ENCODE results near the gene CEP89.

Gene CEP89

GRCh38 chr19:32896516-32897214, 75.1 kb downstream of the CEP89 start:
- Histone ChIP-seq H3K4me1 (ENCODE audit: insufficient read depth, low read length) (no peaks in the 10 kb centered on the region), H3K36me3 (ENCODE audit: insufficient read depth, low read length) (peaks cover 50% of the 10 kb centered on the region), H3K27me3 (ENCODE audit: insufficient read depth, low read length, poor library complexity) (no peaks in the 10 kb centered on the region), H3K4me3 (ENCODE audit: low read depth in 1 of 2, low read length in 2 of 2) (no peak overlapping the region), H4K20me1 (ENCODE audit: insufficient read depth, low read length) (no peaks in the 10 kb centered on the region), H2AFZ (ENCODE audit: low read depth, low read length) (no peak overlapping the region), H3K79me2 (ENCODE audit: insufficient read depth, low read length) (no peaks in the 10 kb centered on the region), H3K4me2 (ENCODE audit: insufficient read depth, low read length) (no peak overlapping the region), H3K9me3 (ENCODE audit: insufficient read depth, low read length, severe bottlenecking) (peaks cover 17% of the 10 kb centered on the region), H3K9ac (ENCODE audit: low read depth, low read length) (no peak overlapping the region), H3K27ac (ENCODE audit: low read length) (no peak overlapping the region)
- no peak for ATAC-seq (ENCODE audit: insufficient read depth, low read depth)
- no peak for TF ChIP-seq CTCF (IDR thresholded peaks at IDR 0.05; ENCODE audit: borderline replicate concordance, extremely low read depth, low read length, poor library complexity, severe bottlenecking)
- no peak for TF ChIP-seq EZH2 (IDR thresholded peaks at IDR 0.05; ENCODE audit: borderline replicate concordance, low read depth, low read length, severe bottlenecking)
- no peak for DNase-seq

GRCh38 chr19:32895384-32895783, 76.4 kb downstream of the CEP89 start:
- Histone ChIP-seq H3K9me3 (ENCODE audit: insufficient read depth, low read length, severe bottlenecking) (peaks cover 22% of the 10 kb centered on the region), H3K4me2 (ENCODE audit: insufficient read depth, low read length) (no peak overlapping the region), H3K27me3 (ENCODE audit: insufficient read depth, low read length, poor library complexity) (no peaks in the 10 kb centered on the region), H3K4me1 (ENCODE audit: insufficient read depth, low read length) (no peaks in the 10 kb centered on the region), H2AFZ (ENCODE audit: low read depth, low read length) (no peak overlapping the region), H3K27ac (ENCODE audit: low read length) (no peak overlapping the region), H4K20me1 (ENCODE audit: insufficient read depth, low read length) (no peaks in the 10 kb centered on the region), H3K9ac (ENCODE audit: low read depth, low read length) (no peak overlapping the region), H3K36me3 (ENCODE audit: insufficient read depth, low read length) (peaks cover 50% of the 10 kb centered on the region), H3K4me3 (ENCODE audit: low read depth in 1 of 2, low read length in 2 of 2) (no peak overlapping the region), H3K79me2 (ENCODE audit: insufficient read depth, low read length) (no peaks in the 10 kb centered on the region)
- DNase-seq (no peak), ATAC-seq (ENCODE audit: insufficient read depth, low read depth) (no peak)
- TF ChIP-seq EZH2 (IDR thresholded peaks at IDR 0.05; ENCODE audit: borderline replicate concordance, low read depth, low read length, severe bottlenecking) (no peak), CTCF (IDR thresholded peaks at IDR 0.05; ENCODE audit: borderline replicate concordance, extremely low read depth, low read length, poor library complexity, severe bottlenecking) (no peak)

- DNase-seq (no peak), ATAC-seq (ENCODE audit: insufficient read depth, low read depth) (no peak)
- no peak overlapping the region for H3K9ac ChIP-seq (ENCODE audit: low read depth, low read length)
- no peak overlapping the region for H3K27ac ChIP-seq (ENCODE audit: low read length)
- peaks cover 22% of the 10 kb centered on the region for H3K9me3 ChIP-seq (ENCODE audit: insufficient read depth, low read length, severe bottlenecking)
- H3K4me1 ChIP-seq (ENCODE audit: insufficient read depth, low read length) = no peaks in the 10 kb centered on the region
- H2AFZ ChIP-seq (ENCODE audit: low read depth, low read length) = no peak overlapping the region
- TF ChIP-seq EZH2 (IDR thresholded peaks at IDR 0.05; ENCODE audit: borderline replicate concordance, low read depth, low read length, severe bottlenecking) (no peak), CTCF (IDR thresholded peaks at IDR 0.05; ENCODE audit: borderline replicate concordance, extremely low read depth, low read length, poor library complexity, severe bottlenecking) (no peak)
- peaks cover 34% of the 10 kb centered on the region for H3K36me3 ChIP-seq (ENCODE audit: insufficient read depth, low read length)
- no peak overlapping the region for H3K4me3 ChIP-seq (ENCODE audit: low read depth in 1 of 2, low read length in 2 of 2)
- no peak overlapping the region for H3K4me2 ChIP-seq (ENCODE audit: insufficient read depth, low read length)
- H3K27me3 ChIP-seq (ENCODE audit: insufficient read depth, low read length, poor library complexity) = no peaks in the 10 kb centered on the region
- no peaks in the 10 kb centered on the region for H3K79me2 ChIP-seq (ENCODE audit: insufficient read depth, low read length)
- no peaks in the 10 kb centered on the region for H4K20me1 ChIP-seq (ENCODE audit: insufficient read depth, low read length)
Measured at GRCh38 chr19:32891609-32892008, 80.1 kb downstream of the CEP89 start.

All from DND-41 (cell line).